IMR-90 (cell line): ENCODE data around the gene TNNC2. TPM values are rescaled to one million over a fixed set of nuclear protein-coding genes. Genes with fewer than 3 reads are reported as not detected.

Experiments used
- ATAC-seq: fragments of 200-7000 bp; cut with Tn5 transposase; 2 replicates; pipeline ENCODE4 v1.9.1; 2020; ENCODE audit warnings: low read depth, mild to moderate bottlenecking, moderate library complexity
- BruUV-seq: library from RNA; stranded (reverse); fragments of 400-500 nt; replicated peaks from 2 replicates; lab custom pipeline; 2021; lab: Mats Ljungman, UMichigan
- CTCF ChIA-PET: fragments of 300-600 bp; formaldehyde crosslinking; extraction: SDS; loops from one replicate; lab custom pipeline; 2021; ENCODE audit warnings: antibody characterized with exemption; lab: Yijun Ruan, JAX
- POLR2A ChIA-PET: fragments of 300-600 bp; sonication (Branson Sonifier 250); formaldehyde crosslinking; loops from one replicate; lab custom pipeline; 2022; ENCODE audit warnings: antibody characterized with exemption; ENCODE audit not compliant: unreplicated experiment; lab: Charles Lee
- DNase-seq: peaks from one replicate; pipeline ENCODE4 v3.0.0; 2013
- H2AFZ ChIP-seq: replicated peaks from 2 replicates; pipeline ENCODE3; 2013; ENCODE audit warnings: low read length, mild to moderate bottlenecking; ENCODE audit not compliant: poor library complexity
- H2AK5ac ChIP-seq: 2 replicates; pipeline ENCODE4 v1.6.1; 2013; ENCODE audit warnings: low read depth, low read length, inconsistent platforms
- H2AK9ac ChIP-seq: replicated peaks from 2 replicates; pipeline ENCODE3; 2013; ENCODE audit warnings: mild to moderate bottlenecking, low read depth, low read length, moderate library complexity; ENCODE audit not compliant: poor library complexity
- H2BK120ac ChIP-seq: 2 replicates; pipeline ENCODE4 v1.6.1; 2013; ENCODE audit warnings: low read depth, low read length, inconsistent platforms
- H2BK15ac ChIP-seq: 3 replicates; pipeline ENCODE4 v1.6.1; 2013; ENCODE audit warnings: low read depth, low read length, inconsistent platforms
- H2BK20ac ChIP-seq: 2 replicates; pipeline ENCODE4 v1.6.1; 2013; ENCODE audit warnings: low read depth, mild to moderate bottlenecking, inconsistent platforms, low read length, moderate library complexity
- H2BK5ac ChIP-seq: 2 replicates; pipeline ENCODE4 v1.6.1; 2013; ENCODE audit warnings: mild to moderate bottlenecking, low read depth, low read length, inconsistent platforms; ENCODE audit not compliant: poor library complexity, severe bottlenecking
- H3K14ac ChIP-seq: replicated peaks from 2 replicates; pipeline ENCODE4 v1.6.1; 2013; ENCODE audit warnings: low read depth, low read length, inconsistent platforms
- H3K18ac ChIP-seq: 2 replicates; pipeline ENCODE4 v1.6.1; 2013; ENCODE audit warnings: low read depth, low read length, control low read depth
- H3K23ac ChIP-seq: 2 replicates; pipeline ENCODE4 v1.6.1; 2013; ENCODE audit warnings: low read depth, low read length, inconsistent platforms
- H3K27ac ChIP-seq: 2 replicates; pipeline ENCODE4 v1.5.1; 2013; ENCODE audit warnings: mild to moderate bottlenecking, control low read depth, low read length; ENCODE audit not compliant: insufficient read depth
- H3K27me3 ChIP-seq: 2 replicates; pipeline ENCODE4 v1.6.1; 2013; ENCODE audit warnings: low read length; ENCODE audit not compliant: control insufficient read depth, insufficient read depth
- H3K36me3 ChIP-seq: 2 replicates; pipeline ENCODE4 v1.6.1; 2013; ENCODE audit warnings: low read length, mixed read lengths; ENCODE audit not compliant: control insufficient read depth, insufficient read depth
- H3K4ac ChIP-seq: 2 replicates; pipeline ENCODE4 v1.6.1; 2013; ENCODE audit warnings: low read depth, low read length, inconsistent platforms
- H3K4me1 ChIP-seq: 2 replicates; pipeline ENCODE4 v1.6.1; 2013; ENCODE audit warnings: low read length, mixed read lengths; ENCODE audit not compliant: control insufficient read depth, insufficient read depth
- H3K4me2 ChIP-seq: 2 replicates; pipeline ENCODE4 v1.6.1; 2013; ENCODE audit warnings: low read depth, mild to moderate bottlenecking, control low read depth, low read length, moderate library complexity
- H3K4me3 ChIP-seq: 2 replicates; pipeline ENCODE4 v1.5.1; 2013; ENCODE audit warnings: low read depth, mild to moderate bottlenecking, control low read depth, low read length, moderate library complexity; ENCODE audit not compliant: insufficient read depth
- H3K56ac ChIP-seq: 2 replicates; pipeline ENCODE4 v1.6.1; 2013; ENCODE audit warnings: low read length, inconsistent platforms; ENCODE audit not compliant: insufficient read depth; ENCODE audit errors: extremely low read depth
- H3K79me1 ChIP-seq, 2 experiments: 2 replicates each; pipeline ENCODE4 v1.6.1; 2013; ENCODE audit warnings: low read length in 2 of 2, inconsistent platforms in 1 of 2, low read depth in 1 of 2
- H3K9ac ChIP-seq: 2 replicates; pipeline ENCODE4 v1.6.1; 2013; ENCODE audit warnings: low read depth, low read length, control low read depth
- H3K9me1 ChIP-seq: 2 replicates; pipeline ENCODE4 v1.6.1; 2013; ENCODE audit warnings: low read length, inconsistent platforms; ENCODE audit not compliant: insufficient read depth
- H3K9me3 ChIP-seq: 2 replicates; pipeline ENCODE4 v1.6.1; 2013; ENCODE audit warnings: low read length; ENCODE audit not compliant: control insufficient read depth, insufficient read depth
- H4K20me1 ChIP-seq: 2 replicates; pipeline ENCODE4 v1.6.1; 2013; ENCODE audit warnings: low read length, inconsistent platforms; ENCODE audit not compliant: insufficient read depth
- H4K5ac ChIP-seq: 2 replicates; pipeline ENCODE4 v1.6.1; 2013; ENCODE audit warnings: mild to moderate bottlenecking, low read depth, low read length, control low read depth
- H4K8ac ChIP-seq, 2 experiments: 2 replicates each; pipeline ENCODE4 v1.6.1; 2013; ENCODE audit warnings: low read depth in 2 of 2, low read length in 2 of 2, control low read depth in 1 of 2, inconsistent platforms in 1 of 2
- H4K91ac ChIP-seq: 2 replicates; pipeline ENCODE4 v1.6.1; 2013; ENCODE audit warnings: low read depth, low read length, inconsistent platforms; ENCODE audit not compliant: insufficient read depth
- CEBPB ChIP-seq: IDR thresholded peaks from 2 replicates; pipeline ENCODE4 v1.6.1; 2012; ENCODE audit warnings: low read depth, low read length, improper control_type of control experiment
- FOS ChIP-seq: fragments of 150-350 bp; IDR thresholded peaks from 2 replicates; pipeline ENCODE4 v1.6.1; 2016; ENCODE audit warnings: low read depth, low read length
- MAFK ChIP-seq: IDR thresholded peaks from 2 replicates; pipeline ENCODE4 v1.6.1; 2012; ENCODE audit warnings: low read depth, low read length, improper control_type of control experiment
- WGBS, 2 experiments: methylation state at CpG; one replicate each; pipeline versions ENCODE4 v1.1.5 to v1.1.7; 2013; ENCODE audit warnings: missing lambda C conversion rate in 2 of 2; ENCODE audit not compliant: insufficient read length in 1 of 2; ENCODE audit errors: extremely low coverage in 2 of 2; 5-methylcytosine and 5-hydroxymethylcytosine counted together
- dilution Hi-C: fragments of 300-500 bp; cut with HindIII; formaldehyde crosslinking; loops from one replicate; pipeline ENCODE4 v1.14.3; 2018; ENCODE audit warnings: low sequenced_read_pairs; ENCODE audit not compliant: unreplicated experiment
- in situ Hi-C: fragments of 300-500 bp; cut with MboI; formaldehyde crosslinking; loops from 3 replicates; pipeline ENCODE4 v1.14.3; 2019; ENCODE audit warnings: low sequenced_read_pairs, inconsistent platforms, mixed read lengths
- intact Hi-C: fragments of 100-400 bp; cut with micrococcal nuclease; formaldehyde crosslinking; loops from 2 replicates; pipeline ENCODE4 v1.10.0; 2022
- polyA plus RNA-seq, 3 experiments: library from polyadenylated mRNA; depleted of rRNA; stranded (reverse); fragments of >200 nt; gene quantifications; 2 replicates each; pipeline ENCODE4 v1.2.3, GENCODE V29; 2012; ENCODE audit warnings: low replicate concordance in 1 of 3
- total RNA-seq: library from RNA; depleted of rRNA; stranded (reverse); fragments of >200 nt; gene quantifications from 2 replicates; pipeline ENCODE4 v1.2.3, GENCODE V29; 2012

TNNC2 gene
- total and polyA plus RNA-seq, 2 of the 4 experiments (the other 2 are of a cell fraction) = 0.46 TPM; not detected in 1

DNA sequence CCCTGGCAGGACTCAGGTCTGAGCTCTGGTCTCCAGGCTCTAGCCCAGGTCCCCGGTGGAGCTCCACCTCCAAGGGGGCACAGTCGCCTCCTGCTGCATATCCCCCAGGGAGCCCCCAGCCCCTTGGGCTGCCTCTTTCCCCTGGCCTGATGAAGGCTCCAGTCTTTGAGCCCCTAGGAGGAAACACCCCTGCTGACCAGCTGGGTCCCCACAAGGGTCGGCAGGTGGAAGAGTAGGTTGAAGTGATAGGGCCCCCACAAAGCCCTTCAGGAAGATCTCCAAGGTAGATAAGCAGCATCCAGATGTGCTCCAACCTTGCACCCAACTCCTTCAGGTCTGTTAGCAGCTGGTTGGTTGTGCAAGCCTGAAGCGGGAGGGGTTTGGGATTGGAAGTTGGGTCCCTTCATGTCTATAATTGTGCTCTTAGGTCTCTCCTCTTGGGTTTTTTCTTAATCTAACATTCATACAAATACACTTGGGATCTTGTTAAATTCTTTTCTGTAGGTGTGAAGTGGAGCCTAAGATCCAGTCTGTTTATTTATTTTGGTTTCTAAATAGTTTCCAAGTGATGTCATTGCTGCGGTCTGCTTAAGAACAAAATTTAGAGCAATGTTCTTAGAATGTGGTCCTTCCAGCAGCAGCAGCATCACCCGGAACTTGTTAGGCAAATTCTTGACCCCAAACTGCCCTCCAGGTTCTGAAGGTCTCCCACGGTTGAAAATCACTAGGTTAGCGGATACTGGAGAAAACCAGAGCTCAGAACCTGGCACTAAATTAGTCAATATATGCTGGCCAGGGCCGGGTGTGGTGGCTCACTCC lies 9.5 kb downstream of the TNNC2 start:
- Histone ChIP-seq H2BK5ac (no peak overlapping the region), H3K27me3 (no peaks in the 10 kb centered on the region; the same call in 1 of the 2 replicates), H4K91ac (no peak overlapping the region), H3K4me2 (no peak overlapping the region; the same call in 1 of the 2 replicates), H3K9me3 (no peaks in the 10 kb centered on the region), H3K14ac (no peak overlapping the region), H3K9me1 (peaks cover 12% of the 10 kb centered on the region; the same call in 1 of the 2 replicates), H3K4me1 (peaks cover 18% of the 10 kb centered on the region), H3K18ac (no peak overlapping the region), H3K4me3 (no peak overlapping the region), H2AK9ac (no peak overlapping the region), H3K4ac (no peak overlapping the region), H2BK20ac (no peak overlapping the region), H3K23ac (no peak overlapping the region), H4K8ac (no peak overlapping the region), H2AK5ac (no peak overlapping the region), H3K56ac (no peak overlapping the region), H2BK15ac (no peak overlapping the region), H3K79me1 (peaks cover 19 to 39% of the 10 kb centered on the region in 2 experiments), H3K9ac (no peak overlapping the region), H3K36me3 (no peaks in the 10 kb centered on the region; the same call in 1 of the 2 replicates), H4K20me1 (peaks cover 12% of the 10 kb centered on the region; the same call in 1 of the 2 replicates), H3K27ac (no peak overlapping the region), H2BK120ac (no peak overlapping the region), H4K5ac (no peak overlapping the region), H2AFZ (no peak overlapping the region)
- ChIA-PET CTCF (no interaction called here), POLR2A (no interaction called here)
- ATAC-seq = peak; percentile 54
- in situ Hi-C loops (no loop called here), intact Hi-C loops (no loop called here), dilution Hi-C loops (no loop called here)
- 50% methylated on average over 3 of the region's 9 CpGs; no CpG with 5 or more reads in 1 of the 2 experiments for WGBS, 2 experiments
- no TSS peak for BruUV-seq
- peak; percentile 23; the same call in 1 of the 2 replicates for TF ChIP-seq FOS
- peak; percentile 59; the same call in 1 of the 2 replicates for TF ChIP-seq CEBPB
- no peak for TF ChIP-seq MAFK
- DNase-seq = peak; percentile 81
